Mucosa of gallbladder (tissue), 1 donor: ENCODE data around the gene KCMF1. TPM values are rescaled to one million over a fixed set of nuclear protein-coding genes. Genes with fewer than 3 reads are reported as not detected.

Source experiments
- DNase-seq: peaks from one replicate; pipeline ENCODE4 v3.0.0-alpha.2; 2020; ENCODE audit warnings: low spot score
- total RNA-seq: library from RNA; stranded (reverse); gene quantifications from one replicate; pipeline ENCODE4 v1.2.1, GENCODE V29; 2021
- donor health status: DM: no; HTN: no; CAD: no.

Gene KCMF1
- total RNA-seq, 1 donor from 2014 or later: 60.1 TPM

DNA sequence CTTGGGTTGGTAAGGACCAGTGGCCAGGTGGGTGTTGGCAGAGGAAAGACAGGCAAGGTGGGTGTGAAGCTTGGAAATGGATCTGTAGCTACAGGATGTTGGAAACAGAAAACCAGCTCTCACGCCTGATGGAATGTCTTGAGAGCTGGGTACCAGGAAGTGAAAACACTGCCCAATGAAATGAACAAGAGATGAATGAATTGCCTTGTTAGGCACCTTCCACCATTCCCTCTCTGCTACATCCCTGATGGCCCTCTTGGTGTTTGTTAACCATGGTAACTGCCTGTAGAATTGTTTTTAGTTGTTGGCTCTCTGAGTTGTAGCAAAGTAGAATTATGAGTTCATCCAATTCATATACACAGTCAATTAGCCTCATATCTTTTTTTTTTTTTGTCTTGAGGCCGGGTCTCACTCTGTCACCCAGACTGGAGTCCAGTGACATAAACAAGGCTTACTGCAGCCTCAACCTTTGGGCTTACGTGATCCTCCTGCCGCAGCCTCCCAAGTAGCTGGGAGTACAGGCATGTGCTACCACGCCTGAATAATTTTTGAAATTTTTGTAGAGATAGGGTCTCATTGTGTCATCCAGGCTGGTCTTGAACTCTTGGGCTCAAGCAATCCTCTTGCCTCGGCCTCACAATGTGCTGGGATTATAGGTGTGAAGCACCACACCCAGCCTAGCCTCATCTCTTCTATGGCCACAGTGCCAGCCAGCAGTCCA lies 9.5 kb downstream of the KCMF1 start:
- DNase-seq: no peak

DNA sequence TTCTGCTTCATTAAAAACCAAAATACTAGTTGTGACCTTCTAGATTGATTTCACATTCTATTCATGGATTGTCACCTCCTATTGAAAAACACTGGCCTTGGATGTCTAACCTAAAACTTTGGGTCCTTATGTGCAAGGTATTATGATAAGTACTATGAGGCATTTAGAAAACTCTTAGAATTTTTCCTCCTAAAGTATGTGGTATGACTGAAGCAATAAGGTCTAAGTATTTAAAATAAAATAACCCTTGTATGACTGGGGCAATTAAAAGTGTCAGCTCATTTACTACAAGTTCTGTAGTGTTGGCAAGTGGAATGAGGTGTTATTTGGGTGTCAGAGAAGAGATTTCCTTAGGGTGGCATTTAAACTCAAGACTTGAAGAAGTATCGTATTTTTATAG lies 15.1 kb downstream of the KCMF1 start:
- DNase-seq: no peak

GRCh38 chr2:84989422-84989821 lies 18.5 kb downstream of the KCMF1 start:
- no peak for DNase-seq

DNA sequence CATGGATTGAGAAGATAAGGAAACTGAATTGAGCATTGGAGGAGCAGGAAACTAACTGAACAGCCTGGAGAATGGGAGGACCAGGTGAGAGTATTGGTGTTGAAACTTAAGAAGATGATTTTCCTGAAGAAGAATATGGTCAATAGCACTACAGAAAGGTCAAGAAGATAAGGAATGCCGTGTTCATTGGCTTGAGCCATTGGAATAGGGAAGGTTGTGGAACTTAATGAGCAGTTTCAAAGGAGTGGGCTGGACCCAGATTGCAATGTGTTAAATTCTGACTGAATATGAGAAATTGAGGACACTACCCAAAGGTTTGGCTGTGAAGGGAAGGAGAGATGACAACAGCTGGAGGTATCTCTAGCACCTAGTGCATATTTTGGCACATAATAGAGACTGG lies 19.0 kb downstream of the KCMF1 start:
- no peak for DNase-seq

GRCh38 chr2:84991404-84992160 lies 20.6 kb downstream of the KCMF1 start:
- DNase-seq: no peak

DNA sequence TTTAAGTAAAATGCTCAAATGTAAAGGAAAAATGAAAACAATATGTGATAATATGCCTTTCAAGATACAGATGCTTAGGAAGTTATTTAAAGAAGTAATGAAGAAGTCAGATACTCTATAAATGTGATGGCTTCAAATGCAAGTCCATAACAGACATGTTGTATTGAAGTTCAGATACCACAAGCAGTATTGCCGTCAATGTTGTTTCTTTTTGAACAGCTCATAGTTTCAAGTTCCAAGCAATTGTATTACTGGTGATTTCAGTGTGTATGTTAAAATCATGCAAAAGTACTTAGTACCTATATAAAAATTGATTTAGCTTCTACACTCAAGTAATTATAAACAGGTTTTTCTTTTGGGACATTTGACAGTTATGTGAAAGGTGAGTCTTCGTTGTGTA lies 24.9 kb downstream of the KCMF1 start:
- no peak for DNase-seq

DNA sequence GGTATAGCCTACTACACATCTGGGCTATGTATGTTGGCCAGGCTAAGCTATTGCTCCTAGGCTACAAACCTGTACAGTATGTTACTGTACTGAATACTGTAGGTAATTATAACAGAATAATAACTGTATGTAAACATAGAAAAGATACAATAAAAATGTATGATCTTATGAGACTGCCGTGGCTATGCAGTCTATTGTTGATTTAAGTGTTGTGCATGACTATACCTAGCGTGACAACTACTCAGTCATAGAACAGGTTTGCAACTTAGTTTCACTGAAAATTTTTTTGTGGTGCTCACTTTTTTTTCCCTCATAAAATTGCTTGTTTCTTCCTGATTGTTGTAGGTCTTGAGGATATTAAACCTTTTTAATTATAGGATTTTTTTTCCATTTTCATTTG lies 25.9 kb downstream of the KCMF1 start:
- DNase-seq: no peak

DNA sequence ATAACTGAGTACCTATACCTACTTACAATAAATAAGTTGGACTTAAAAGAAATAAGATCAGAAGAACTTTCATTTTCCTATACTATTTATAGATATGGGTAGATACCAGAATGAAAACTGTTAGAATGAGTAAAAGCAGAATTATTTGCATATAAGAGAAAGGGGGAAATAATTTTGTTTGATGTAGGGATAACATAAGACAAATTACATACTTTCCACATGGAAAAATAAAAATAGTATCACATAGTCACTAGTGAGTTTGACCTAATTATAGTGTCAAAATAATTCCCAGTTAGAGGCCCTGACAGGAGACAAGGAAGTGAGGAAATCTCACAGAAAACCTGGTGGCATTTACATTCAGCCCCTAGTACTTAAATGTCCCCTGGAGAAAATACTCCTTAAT lies 28.6 kb downstream of the KCMF1 start:
- DNase-seq: no peak

GRCh38 chr2:85001595-85001994 lies 30.6 kb downstream of the KCMF1 start:
- no peak for DNase-seq

GRCh38 chr2:85002534-85002933 lies 31.6 kb downstream of the KCMF1 start:
- DNase-seq: no peak

DNA sequence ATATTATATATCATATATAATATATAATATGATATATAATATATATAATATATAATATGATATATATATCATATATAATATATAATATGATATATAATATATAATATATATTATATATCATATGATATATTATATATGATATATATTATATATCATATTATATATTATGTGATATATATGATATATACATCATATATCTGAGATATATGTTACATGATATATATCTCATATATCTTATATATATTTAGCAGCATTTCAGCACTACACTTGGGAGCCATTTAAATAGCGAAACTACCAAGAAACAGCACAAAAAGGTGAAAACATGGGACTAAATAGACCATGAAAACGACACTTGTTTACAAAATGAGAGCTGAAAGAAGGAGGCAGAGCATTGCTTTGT lies 37.3 kb downstream of the KCMF1 start:
- no peak for DNase-seq

GRCh38 chr2:85009019-85009618 lies 38.2 kb downstream of the KCMF1 start:
- no peak for DNase-seq

- DNase-seq: no peak
These were observed 39.4 kb downstream of the KCMF1 start for GRCh38 chr2:85010404-85010803.

- no peak for DNase-seq
These were observed 40.1 kb downstream of the KCMF1 start for GRCh38 chr2:85011098-85011497.

DNA sequence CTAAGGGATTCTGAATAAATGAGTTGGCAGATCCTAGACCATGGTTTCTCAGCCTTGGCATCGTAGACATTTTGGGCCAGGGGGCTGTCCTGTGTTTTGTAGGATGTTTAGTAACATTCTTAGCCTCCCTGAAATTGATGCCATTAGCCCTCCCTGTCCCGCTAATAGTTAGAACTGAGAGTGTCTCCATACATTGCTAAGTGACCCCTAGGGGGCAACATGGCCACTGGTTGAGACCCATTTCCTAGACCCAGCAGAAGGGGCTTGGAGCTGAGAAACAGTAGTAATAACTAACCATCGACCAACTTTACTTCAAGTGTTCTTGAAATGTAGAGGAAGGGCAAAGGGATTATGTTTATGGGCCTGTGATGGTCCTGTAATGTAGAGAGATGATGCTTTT lies 40.8 kb downstream of the KCMF1 start:
- DNase-seq: no peak

DNA sequence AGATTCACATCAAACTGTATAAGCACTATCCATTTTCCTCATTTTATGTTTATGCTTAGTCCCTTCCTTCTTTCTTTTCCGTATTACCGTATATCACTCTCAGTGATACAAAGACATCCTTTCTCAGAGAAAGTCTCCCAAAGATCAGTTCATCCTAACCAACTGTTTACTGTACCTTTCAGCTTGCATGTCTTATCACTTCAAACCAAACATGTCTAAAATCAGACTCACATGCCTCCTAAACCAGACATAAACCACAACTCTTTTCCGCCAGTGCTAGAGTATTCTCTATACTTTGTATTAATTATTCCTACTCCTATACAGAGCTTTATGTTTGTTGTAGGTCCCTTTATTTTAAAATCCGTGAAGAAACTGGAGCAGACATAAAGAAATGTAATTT lies 41.5 kb downstream of the KCMF1 start:
- DNase-seq: no peak

DNA sequence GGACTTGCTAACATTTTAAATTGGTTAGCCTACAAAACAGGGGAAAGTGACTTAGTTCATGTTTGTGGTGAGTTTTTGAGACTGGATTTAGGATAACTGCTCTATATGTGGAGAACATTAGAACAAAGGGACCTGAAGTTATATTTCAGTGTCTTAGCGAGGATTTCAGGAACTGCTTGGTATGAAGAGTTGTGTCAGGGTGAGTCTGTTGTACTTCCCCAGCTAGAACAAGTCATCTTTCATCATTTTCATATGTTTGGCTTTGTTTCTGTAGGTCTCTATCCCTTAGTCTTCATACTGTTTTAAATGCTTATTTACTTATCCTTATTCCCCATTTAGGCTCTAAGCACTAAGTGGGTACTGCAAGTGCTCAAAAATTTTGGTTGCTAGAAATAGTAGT lies 41.9 kb downstream of the KCMF1 start:
- no peak for DNase-seq

DNA sequence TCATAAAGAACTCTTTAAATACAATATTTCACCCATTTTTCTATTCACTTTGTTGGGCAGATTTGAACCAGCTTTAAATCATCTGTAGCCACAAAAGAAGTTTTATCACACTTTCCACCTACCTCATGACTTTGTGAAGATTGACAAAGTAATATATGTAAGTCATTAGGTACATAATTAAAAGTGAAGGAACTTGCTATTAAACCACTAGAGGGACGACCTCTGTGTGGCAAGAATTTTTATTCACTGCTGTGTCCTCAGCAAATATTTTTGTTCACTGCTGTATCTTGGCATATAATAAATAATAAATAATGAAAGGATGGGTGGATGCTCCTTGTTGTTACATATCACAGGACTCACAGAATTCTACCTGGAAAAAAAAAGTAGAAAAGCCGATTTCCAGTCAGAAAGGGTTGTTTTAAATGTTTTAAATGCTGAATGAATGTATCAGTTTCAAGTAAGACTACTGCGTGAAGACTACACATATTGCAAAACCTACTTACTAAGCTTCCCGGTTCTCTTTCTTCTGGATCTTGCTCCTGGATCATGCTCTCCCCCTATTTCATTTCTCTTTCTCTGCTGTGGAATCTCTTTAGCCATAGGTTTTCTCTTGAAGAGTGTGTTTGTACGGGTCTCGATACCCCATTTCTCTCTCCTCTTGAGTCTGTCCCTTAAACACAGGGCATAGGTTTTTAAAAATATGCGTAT lies 44.8 kb downstream of the KCMF1 start:
- no peak for DNase-seq

GRCh38 chr2:85016446-85016845 lies 45.5 kb downstream of the KCMF1 start:
- DNase-seq: no peak

DNA sequence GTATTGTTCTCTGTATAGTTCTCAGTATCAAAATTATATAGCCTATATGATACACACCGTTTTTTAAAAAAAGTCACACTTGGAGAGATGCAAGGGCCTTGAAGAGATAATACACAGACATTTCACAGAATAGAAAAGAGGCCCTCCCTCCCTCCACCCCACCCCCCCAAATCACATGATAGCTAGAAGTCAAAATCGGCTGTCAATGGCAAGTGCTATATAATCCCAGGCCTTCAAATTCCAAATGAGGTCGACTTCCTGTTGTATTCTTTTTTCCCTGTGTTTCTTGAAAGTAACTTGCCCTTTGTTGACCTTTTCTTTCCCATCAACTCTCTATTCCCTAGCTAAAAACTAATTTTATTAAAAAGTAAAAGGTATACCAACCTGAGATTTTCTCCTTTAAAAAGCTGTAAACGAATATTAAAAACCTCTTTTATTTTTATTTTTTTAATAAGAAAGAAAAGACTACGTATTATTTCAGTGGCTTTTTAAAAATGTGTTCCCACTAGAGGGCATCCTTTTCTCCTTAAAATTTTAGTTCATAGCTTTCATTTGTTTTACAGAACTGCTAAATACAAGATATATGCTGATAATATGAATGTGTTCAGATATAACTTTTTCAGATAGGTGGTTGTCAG lies 46.6 kb downstream of the KCMF1 start:
- no peak for DNase-seq

- no peak for DNase-seq
These were observed 47.1 kb downstream of the KCMF1 start for GRCh38 chr2:85018049-85018447.

DNA sequence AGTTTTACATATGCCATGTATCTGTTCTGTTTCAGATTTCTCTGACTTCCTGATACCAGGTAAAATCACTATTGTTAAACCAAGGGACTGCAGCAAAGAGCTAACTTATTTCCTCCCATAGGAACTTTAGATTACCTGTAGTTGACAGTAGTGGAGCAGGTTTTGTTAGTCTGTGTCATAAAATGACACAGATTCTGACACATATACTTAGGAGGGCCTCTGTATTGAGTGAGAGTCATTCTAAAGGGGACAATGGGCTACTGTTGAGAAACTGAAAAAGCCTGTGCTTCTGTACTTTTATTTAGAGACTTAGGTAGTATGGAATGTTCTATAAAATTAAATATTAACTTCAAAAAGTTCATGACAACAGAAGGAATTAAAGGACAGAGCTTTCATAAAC lies 48.2 kb downstream of the KCMF1 start:
- no peak for DNase-seq
